Activated naive CD8-positive, alpha-beta T cell treated with anti-CD3 and anti-CD28 coated beads, Interleukin-2, amount 10 ng/mL, durations not matched to agents 7 days and 5 days (primary cell): ENCODE measurements around the gene WDR77. TPM values are rescaled to one million over a fixed set of nuclear protein-coding genes. Genes with fewer than 3 reads are reported as not detected.

Experiments
- ATAC-seq: fragments of 150-1000 bp; cut with Tn5 transposase; one replicate; pipeline ENCODE4 v1.10.0; 2021; ENCODE audit warnings: low read depth, moderate library complexity
- POLR2A ChIA-PET: fragments of 350-600 bp; sonication (Branson Sonifier 250); formaldehyde crosslinking; loops from one replicate; lab custom pipeline; 2021; ENCODE audit warnings: antibody characterized with exemption; lab: Charles Lee
- DNase-seq: peaks from one replicate; pipeline ENCODE4 v3.0.0; 2021
- H3K27ac Mint-ChIP-seq: one replicate; pipeline ENCODE4 v1.8.0; 2022; ENCODE audit warnings: mild to moderate bottlenecking, mixed read lengths
- H3K27me3 Mint-ChIP-seq: one replicate; pipeline ENCODE4 v1.8.0; 2022; ENCODE audit warnings: mild to moderate bottlenecking, moderate library complexity, mixed read lengths
- H3K36me3 Mint-ChIP-seq: one replicate; pipeline ENCODE4 v1.8.0; 2021; ENCODE audit warnings: mild to moderate bottlenecking, mixed read lengths
- H3K4me1 Mint-ChIP-seq: one replicate; pipeline ENCODE4 v1.8.0; 2021; ENCODE audit warnings: mixed read lengths
- H3K4me3 Mint-ChIP-seq: one replicate; pipeline ENCODE4 v1.8.0; 2022; ENCODE audit warnings: mild to moderate bottlenecking, moderate library complexity, mixed read lengths
- H3K9me3 Mint-ChIP-seq: one replicate; pipeline ENCODE4 v1.8.0; 2021; ENCODE audit warnings: mixed read lengths
- total RNA-seq, 2 experiments: library from RNA; stranded (reverse); gene quantifications; one replicate each; pipeline ENCODE4 v1.2.3, GENCODE V29; 2021

Gene WDR77
- total RNA-seq, 2 experiments from 2014 or later = 35.7 to 35.9 TPM

GRCh38 chr1:111481387-111482221 is 32.5 kb upstream of the WDR77 start:
- peaks cover 5% of the 10 kb centered on the region for H3K27me3 Mint-ChIP-seq
- peaks cover 17% of the 10 kb centered on the region for H3K36me3 Mint-ChIP-seq
- H3K27ac Mint-ChIP-seq = no peak overlapping the region
- H3K9me3 Mint-ChIP-seq = no peaks in the 10 kb centered on the region
- POLR2A ChIA-PET = interaction anchor here (0.8 to 4.0 kb wide), 5 partner anchors 11 to 266 kb away, joined by 3 to 17 read pairs (median 6); no protein-coding TSS in a partner anchor
- ATAC-seq (peak; percentile 64), DNase-seq (peak; percentile 71)
- H3K4me1 Mint-ChIP-seq = peaks cover 34% of the 10 kb centered on the region
- H3K4me3 Mint-ChIP-seq = no peak overlapping the region

GRCh38 chr1:111480674-111481073 is 31.6 kb upstream of the WDR77 start:
- POLR2A ChIA-PET = interaction anchor here (1.2 to 4.0 kb wide), 3 partner anchors 10 to 27 kb away, joined by 3 to 17 read pairs (median 7); no protein-coding TSS in a partner anchor
- Mint-ChIP-seq H3K4me3 (no peak overlapping the region), H3K27me3 (peaks cover 5% of the 10 kb centered on the region), H3K4me1 (peaks cover 41% of the 10 kb centered on the region), H3K27ac (no peak overlapping the region), H3K36me3 (peaks cover 17% of the 10 kb centered on the region), H3K9me3 (no peaks in the 10 kb centered on the region)
- no peak for ATAC-seq
- no peak for DNase-seq

- DNase-seq = no peak
Measured at GRCh38 chr1:111476761-111477309, 27.8 kb upstream of the WDR77 start.

GRCh38 chr1:111476214-111476613 is 27.2 kb upstream of the WDR77 start:
- Mint-ChIP-seq H3K27me3 (peaks cover 3% of the 10 kb centered on the region), H3K27ac (peak overlapping the region; percentile 84), H3K4me3 (peak overlapping the region; percentile 72), H3K4me1 (peaks cover 50% of the 10 kb centered on the region), H3K9me3 (peaks cover 1% of the 10 kb centered on the region), H3K36me3 (peaks cover 26% of the 10 kb centered on the region)
- DNase-seq (no peak), ATAC-seq (no peak)
- POLR2A ChIA-PET = interaction anchor here (0.8 to 8.8 kb wide), 11 partner anchors 19 to 512 kb away, joined by 3 to 80 read pairs (median 3); partner anchors contain the start of genes ADORA3, ATP5PB, DENND2D and TMIGD3

More at GRCh38 chr1:111476761-111477309, 27.8 kb upstream of the WDR77 start:
- peaks cover 55% of the 10 kb centered on the region for H3K4me1 Mint-ChIP-seq
- H3K9me3 Mint-ChIP-seq = peaks cover 1% of the 10 kb centered on the region
- ATAC-seq = peak; percentile 90
- H3K36me3 Mint-ChIP-seq = peaks cover 26% of the 10 kb centered on the region
- peaks cover 3% of the 10 kb centered on the region for H3K27me3 Mint-ChIP-seq
- peak overlapping the region; percentile 72 for H3K4me3 Mint-ChIP-seq
- POLR2A ChIA-PET = interaction anchor here (0.9 to 8.8 kb wide), 9 partner anchors 20 to 263 kb away, joined by 3 to 80 read pairs (median 4); partner anchors contain the start of genes ATP5PB and WDR77
- peak overlapping the region; percentile 84 for H3K27ac Mint-ChIP-seq

GRCh38 chr1:111475701-111476100 is 26.6 kb upstream of the WDR77 start:
- no peak for DNase-seq

GRCh38 chr1:111474521-111474920 is 25.5 kb upstream of the WDR77 start:
- DNase-seq (no peak), ATAC-seq (no peak)
- H3K9me3 Mint-ChIP-seq = peaks cover 1% of the 10 kb centered on the region
- peak overlapping the region; percentile 86 for H3K27ac Mint-ChIP-seq
- H3K36me3 Mint-ChIP-seq = peaks cover 26% of the 10 kb centered on the region
- H3K4me3 Mint-ChIP-seq = peak overlapping the region; percentile 72
- H3K27me3 Mint-ChIP-seq = peaks cover 2% of the 10 kb centered on the region
- peaks cover 45% of the 10 kb centered on the region for H3K4me1 Mint-ChIP-seq
- POLR2A ChIA-PET = interaction anchor here (0.6 to 8.8 kb wide), 4 partner anchors 26 to 260 kb away, joined by 4 to 80 read pairs (median 17); partner anchors contain the start of genes ATP5PB and WDR77

More at GRCh38 chr1:111475701-111476100, 26.6 kb upstream of the WDR77 start:
- H3K36me3 Mint-ChIP-seq = peaks cover 26% of the 10 kb centered on the region
- peaks cover 3% of the 10 kb centered on the region for H3K27me3 Mint-ChIP-seq
- peak overlapping the region; percentile 72 for H3K4me3 Mint-ChIP-seq
- POLR2A ChIA-PET = interaction anchor here (0.8 to 8.8 kb wide), 9 partner anchors 19 to 511 kb away, joined by 3 to 80 read pairs (median 4); partner anchors contain the start of genes ADORA3, ATP5PB, DENND2D and TMIGD3
- peaks cover 1% of the 10 kb centered on the region for H3K9me3 Mint-ChIP-seq
- H3K4me1 Mint-ChIP-seq = peaks cover 47% of the 10 kb centered on the region
- peak overlapping the region; percentile 84 for H3K27ac Mint-ChIP-seq
- ATAC-seq = peak; percentile 13

- DNase-seq (no peak), ATAC-seq (no peak)
- Mint-ChIP-seq H3K27ac (peak overlapping the region; percentile 86), H3K4me1 (peaks cover 45% of the 10 kb centered on the region), H3K4me3 (peak overlapping the region; percentile 72), H3K27me3 (no peaks in the 10 kb centered on the region), H3K36me3 (peaks cover 26% of the 10 kb centered on the region), H3K9me3 (peaks cover 1% of the 10 kb centered on the region)
- POLR2A ChIA-PET = interaction anchor here (0.6 to 8.8 kb wide), 3 partner anchors 25 to 259 kb away, joined by 4 to 80 read pairs (median 29); partner anchors contain the start of genes ATP5PB and WDR77
Measured at GRCh38 chr1:111474106-111474505, 25.1 kb upstream of the WDR77 start.

- DNase-seq (no peak), ATAC-seq (no peak)
- Mint-ChIP-seq H3K27ac (no peak overlapping the region), H3K27me3 (no peaks in the 10 kb centered on the region), H3K4me3 (no peak overlapping the region), H3K36me3 (peaks cover 11% of the 10 kb centered on the region), H3K4me1 (peaks cover 29% of the 10 kb centered on the region), H3K9me3 (peaks cover 1% of the 10 kb centered on the region)
- POLR2A ChIA-PET = interaction anchor here (0.6 to 8.8 kb wide), 12 partner anchors 9 to 289 kb away, joined by 3 to 80 read pairs (median 4); partner anchors contain the start of genes ATP5PB and WDR77
Measured at GRCh38 chr1:111471538-111471937, 22.5 kb upstream of the WDR77 start.

GRCh38 chr1:111471012-111471411 is 22.0 kb upstream of the WDR77 start:
- Mint-ChIP-seq H3K27me3 (no peaks in the 10 kb centered on the region), H3K4me1 (peaks cover 25% of the 10 kb centered on the region)

GRCh38 chr1:111470596-111470995 is 21.5 kb upstream of the WDR77 start:
- peaks cover 10% of the 10 kb centered on the region for H3K36me3 Mint-ChIP-seq
- H3K4me1 Mint-ChIP-seq = peaks cover 21% of the 10 kb centered on the region
- H3K27ac Mint-ChIP-seq = no peak overlapping the region
- ATAC-seq (peak; percentile 13), DNase-seq (no peak)
- H3K27me3 Mint-ChIP-seq = no peaks in the 10 kb centered on the region
- H3K9me3 Mint-ChIP-seq = peaks cover 1% of the 10 kb centered on the region
- H3K4me3 Mint-ChIP-seq = no peak overlapping the region
- POLR2A ChIA-PET = interaction anchor here (0.6 to 8.8 kb wide), 9 partner anchors 9 to 271 kb away, joined by 3 to 80 read pairs (median 4); partner anchors contain the start of genes ATP5PB and WDR77

More at GRCh38 chr1:111471012-111471411, 22.0 kb upstream of the WDR77 start:
- POLR2A ChIA-PET = interaction anchor here (0.6 to 8.8 kb wide), 13 partner anchors 8 to 289 kb away, joined by 3 to 80 read pairs (median 4); partner anchors contain the start of genes ATP5PB and WDR77
- Mint-ChIP-seq H3K27ac (no peak overlapping the region), H3K9me3 (peaks cover 1% of the 10 kb centered on the region), H3K4me3 (no peak overlapping the region), H3K36me3 (peaks cover 11% of the 10 kb centered on the region)
- DNase-seq (peak; percentile 53), ATAC-seq (peak; percentile 88)

GRCh38 chr1:111469539-111469938 is 20.5 kb upstream of the WDR77 start:
- DNase-seq (no peak), ATAC-seq (no peak)
- H3K27me3 Mint-ChIP-seq = no peaks in the 10 kb centered on the region
- no peak overlapping the region for H3K4me3 Mint-ChIP-seq
- no peak overlapping the region for H3K27ac Mint-ChIP-seq
- POLR2A ChIA-PET = no interaction called here
- peaks cover 18% of the 10 kb centered on the region for H3K4me1 Mint-ChIP-seq
- H3K9me3 Mint-ChIP-seq = peaks cover 1% of the 10 kb centered on the region
- H3K36me3 Mint-ChIP-seq = peaks cover 13% of the 10 kb centered on the region

- Mint-ChIP-seq H3K4me1 (peaks cover 17% of the 10 kb centered on the region), H3K9me3 (peaks cover 1% of the 10 kb centered on the region), H3K4me3 (no peak overlapping the region), H3K36me3 (peaks cover 21% of the 10 kb centered on the region), H3K27me3 (no peaks in the 10 kb centered on the region), H3K27ac (no peak overlapping the region)
- DNase-seq (no peak), ATAC-seq (no peak)
- POLR2A ChIA-PET = no interaction called here
Measured at GRCh38 chr1:111468717-111469100, 19.7 kb upstream of the WDR77 start.
